ENCODE data around the gene ERICH2. TPM values are rescaled to one million over a fixed set of nuclear protein-coding genes. Genes with fewer than 3 reads are reported as not detected.
"Not testable (repeated sequence)": the region's sequence is repeated elsewhere in the genome, so short reads cannot be mapped to it uniquely, and the experiment has no call there.

The ERICH2 gene
- total RNA-seq, 1 donor from 2014 or later, result 0.82 TPM

DNA sequence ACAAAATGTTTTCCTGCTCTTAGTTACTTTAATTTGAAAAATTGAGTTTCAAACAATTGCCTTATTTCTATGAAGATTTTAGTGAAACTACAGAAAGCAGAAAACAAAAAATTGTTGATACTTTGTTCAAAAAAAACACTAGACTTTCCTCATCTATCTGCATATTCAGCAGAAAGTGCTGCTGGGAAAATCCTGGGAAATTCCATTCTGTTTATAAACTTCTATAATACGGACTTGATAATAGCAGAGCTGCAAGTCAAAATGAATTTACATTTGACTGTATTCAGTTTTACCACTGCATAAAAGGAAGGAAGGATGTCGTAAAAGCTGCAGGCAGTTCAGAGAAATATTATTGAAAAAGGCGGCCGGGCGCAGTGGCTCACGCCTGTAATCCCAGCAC is 24.9 kb upstream of the ERICH2 start:
- H3K27ac ChIP-seq (replicated peaks), result no peak overlapping the region
- H3K9me3 ChIP-seq (replicated peaks), result no peaks in the 10 kb centered on the region

DNA sequence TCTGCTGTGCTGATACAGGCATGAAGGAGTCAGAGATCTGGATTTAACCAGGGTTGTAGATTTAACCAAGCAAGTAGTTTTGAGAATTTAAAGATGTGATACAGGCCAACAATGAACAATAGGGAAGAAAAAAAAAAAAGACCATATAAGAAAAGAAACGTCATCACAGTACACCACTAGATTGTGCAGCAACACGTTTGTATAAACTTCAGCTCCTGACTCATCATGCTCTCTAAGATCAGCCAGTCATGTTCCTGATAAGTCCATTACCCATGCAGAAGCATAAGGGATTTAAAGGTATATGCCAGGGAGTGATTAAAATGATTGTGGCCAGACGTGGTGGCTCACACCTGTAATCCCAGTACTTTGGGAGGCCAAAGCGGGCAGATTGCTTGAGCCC is 22.3 kb upstream of the ERICH2 start:
- Histone ChIP-seq H3K27ac (replicated peaks) (no peak overlapping the region), H3K27me3 (ENCODE audit: low read depth) (peaks cover 49% of the 10 kb centered on the region), H3K4me3 (no peak overlapping the region), H3K36me3 (no peaks in the 10 kb centered on the region), H3K4me1 (no peaks in the 10 kb centered on the region), H3K9me3 (replicated peaks) (no peaks in the 10 kb centered on the region)
- no peak for DNase-seq
- intact Hi-C loops (cut with micrococcal nuclease), result no loop called here
- no peak for TF ChIP-seq CTCF (IDR thresholded peaks at IDR 0.05; ENCODE audit: borderline replicate concordance)

More for the DNA sequence above, 24.9 kb upstream of the ERICH2 start:
- Histone ChIP-seq H3K27me3 (ENCODE audit: low read depth) (peaks cover 71% of the 10 kb centered on the region), H3K36me3 (no peaks in the 10 kb centered on the region), H3K4me1 (no peaks in the 10 kb centered on the region), H3K4me3 (no peak overlapping the region)
- intact Hi-C loops (cut with micrococcal nuclease), result no loop called here
- no peak for TF ChIP-seq CTCF (IDR thresholded peaks at IDR 0.05; ENCODE audit: borderline replicate concordance)
- no peak for DNase-seq

- DNase-seq; H3K27ac ChIP-seq (replicated peaks); H3K4me1 ChIP-seq; H3K9me3 ChIP-seq (replicated peaks); H3K4me3 ChIP-seq; H3K36me3 ChIP-seq; intact Hi-C loops (cut with micrococcal nuclease): not testable (repeated sequence)
- H3K27me3 ChIP-seq (ENCODE audit: low read depth), result peaks cover 29% of the 10 kb centered on the region
These were observed 18.6 kb upstream of the ERICH2 start for GRCh38 chr2:170751555-170751954.

GRCh38 chr2:170761572-170761971 is 8.6 kb upstream of the ERICH2 start:
- DNase-seq, result no peak
- H3K9me3 ChIP-seq (replicated peaks), result no peaks in the 10 kb centered on the region
- no peak for TF ChIP-seq CTCF (IDR thresholded peaks at IDR 0.05; ENCODE audit: borderline replicate concordance)
- intact Hi-C loops (cut with micrococcal nuclease), result no loop called here
- H3K27ac ChIP-seq (replicated peaks), result no peak overlapping the region
- H3K4me1 ChIP-seq, result no peaks in the 10 kb centered on the region
- H3K27me3 ChIP-seq (ENCODE audit: low read depth), result peaks cover 17% of the 10 kb centered on the region
- H3K36me3 ChIP-seq, result no peaks in the 10 kb centered on the region
- H3K4me3 ChIP-seq, result no peak overlapping the region

DNA sequence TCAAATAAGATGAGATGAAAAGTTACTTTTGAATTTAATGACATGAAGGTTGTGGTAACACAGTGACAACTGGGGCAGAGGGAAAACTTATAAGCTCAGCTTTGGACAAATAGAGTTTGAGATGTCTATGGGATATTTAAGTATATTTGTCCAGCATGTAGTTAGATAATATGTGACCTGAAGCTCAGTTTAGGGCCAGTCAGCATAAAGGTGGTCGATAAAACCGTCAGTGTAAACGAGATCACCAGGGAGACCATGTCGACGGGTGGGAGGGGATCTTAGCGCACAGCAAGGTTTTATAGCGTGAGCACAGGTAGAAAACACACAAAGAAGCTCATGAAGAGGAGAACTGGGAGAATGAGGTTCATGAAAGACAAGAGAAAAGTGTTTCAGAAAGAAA is 7.4 kb upstream of the ERICH2 start:
- Histone ChIP-seq H3K27ac (replicated peaks) (no peak overlapping the region), H3K36me3 (no peaks in the 10 kb centered on the region), H3K4me3 (no peak overlapping the region), H3K27me3 (ENCODE audit: low read depth) (peaks cover 17% of the 10 kb centered on the region), H3K9me3 (replicated peaks) (no peaks in the 10 kb centered on the region), H3K4me1 (no peaks in the 10 kb centered on the region)
- intact Hi-C loops (cut with micrococcal nuclease), result no loop called here
- no peak for TF ChIP-seq CTCF (IDR thresholded peaks at IDR 0.05; ENCODE audit: borderline replicate concordance)
- no peak for DNase-seq

- H3K27ac ChIP-seq (replicated peaks), result no peak overlapping the region
- H3K4me1 ChIP-seq, result no peaks in the 10 kb centered on the region
- DNase-seq, result no peak
- no peaks in the 10 kb centered on the region for H3K9me3 ChIP-seq (replicated peaks)
- intact Hi-C loops (cut with micrococcal nuclease), result no loop called here
- H3K27me3 ChIP-seq (ENCODE audit: low read depth), result peaks cover 17% of the 10 kb centered on the region
- H3K4me3 ChIP-seq, result no peak overlapping the region
- H3K36me3 ChIP-seq, result no peaks in the 10 kb centered on the region
- TF ChIP-seq CTCF (IDR thresholded peaks at IDR 0.05; ENCODE audit: borderline replicate concordance), result no peak
These were observed 6.9 kb upstream of the ERICH2 start for GRCh38 chr2:170763232-170763631.

Measured in left ventricle myocardium inferior (tissue), 1 donor.